Measurements from ENCODE around the gene GNPAT.

DNA sequence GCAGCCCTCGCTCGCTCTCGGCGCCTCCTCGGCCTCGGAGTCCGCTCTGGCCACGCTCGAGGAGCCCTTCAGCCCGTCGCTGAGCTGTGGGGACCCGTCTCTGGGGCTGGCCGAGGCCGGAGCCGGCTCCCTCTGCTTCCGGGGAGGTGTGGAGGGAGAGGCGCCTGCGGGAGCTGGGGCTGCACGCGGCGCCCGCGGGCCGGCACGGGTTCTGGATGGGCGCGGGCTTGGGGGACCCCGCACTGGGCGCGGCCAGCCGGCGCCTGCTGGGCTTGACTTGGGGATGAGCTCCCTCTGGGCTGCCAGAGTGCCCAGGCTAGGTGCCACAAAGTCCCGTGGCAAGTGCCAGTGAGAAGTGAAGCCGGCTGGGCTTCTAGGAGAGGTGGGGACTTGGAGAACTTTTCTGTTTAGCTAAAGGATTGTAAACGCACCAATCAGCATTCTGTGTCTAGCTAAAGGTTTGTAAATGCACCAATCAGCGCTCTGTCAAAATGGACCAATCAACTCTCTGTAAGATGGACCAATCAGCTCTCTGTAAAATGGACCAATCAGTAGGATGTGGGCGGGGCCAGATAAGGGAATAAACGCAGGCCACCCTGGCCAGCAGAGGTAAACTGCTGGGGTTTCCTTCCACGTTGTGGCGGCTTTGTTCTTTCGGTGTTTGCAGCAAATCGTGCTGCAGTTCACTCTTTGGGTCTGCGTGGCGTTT, 76.4 kb downstream of the GNPAT start:
- no peak for TF ChIP-seq ZBTB7A (IDR thresholded peaks at IDR 0.05; ENCODE audit: low read depth)
- TF ChIP-seq TEAD4 (IDR thresholded peaks at IDR 0.05) = no peak
- no peak for TF ChIP-seq CREB1 (IDR thresholded peaks at IDR 0.05; ENCODE audit: low read depth)
- TF ChIP-seq EGR1 (IDR thresholded peaks at IDR 0.05) = no peak
- no peak for TF ChIP-seq CEBPB (IDR thresholded peaks at IDR 0.05)
- TF ChIP-seq EP300 (IDR thresholded peaks at IDR 0.05; ENCODE audit: borderline replicate concordance) = no peak
- TF ChIP-seq, protein P1, sequence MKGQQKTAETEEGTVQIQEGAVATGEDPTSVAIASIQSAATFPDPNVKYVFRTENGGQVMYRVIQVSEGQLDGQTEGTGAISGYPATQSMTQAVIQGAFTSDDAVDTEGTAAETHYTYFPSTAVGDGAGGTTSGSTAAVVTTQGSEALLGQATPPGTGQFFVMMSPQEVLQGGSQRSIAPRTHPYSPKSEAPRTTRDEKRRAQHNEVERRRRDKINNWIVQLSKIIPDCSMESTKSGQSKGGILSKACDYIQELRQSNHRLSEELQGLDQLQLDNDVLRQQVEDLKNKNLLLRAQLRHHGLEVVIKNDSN (IDR thresholded peaks at IDR 0.05) = no peak
- TF ChIP-seq RAD21 (IDR thresholded peaks at IDR 0.05; ENCODE audit: low read depth) = no peak
- TF ChIP-seq, protein P2, sequence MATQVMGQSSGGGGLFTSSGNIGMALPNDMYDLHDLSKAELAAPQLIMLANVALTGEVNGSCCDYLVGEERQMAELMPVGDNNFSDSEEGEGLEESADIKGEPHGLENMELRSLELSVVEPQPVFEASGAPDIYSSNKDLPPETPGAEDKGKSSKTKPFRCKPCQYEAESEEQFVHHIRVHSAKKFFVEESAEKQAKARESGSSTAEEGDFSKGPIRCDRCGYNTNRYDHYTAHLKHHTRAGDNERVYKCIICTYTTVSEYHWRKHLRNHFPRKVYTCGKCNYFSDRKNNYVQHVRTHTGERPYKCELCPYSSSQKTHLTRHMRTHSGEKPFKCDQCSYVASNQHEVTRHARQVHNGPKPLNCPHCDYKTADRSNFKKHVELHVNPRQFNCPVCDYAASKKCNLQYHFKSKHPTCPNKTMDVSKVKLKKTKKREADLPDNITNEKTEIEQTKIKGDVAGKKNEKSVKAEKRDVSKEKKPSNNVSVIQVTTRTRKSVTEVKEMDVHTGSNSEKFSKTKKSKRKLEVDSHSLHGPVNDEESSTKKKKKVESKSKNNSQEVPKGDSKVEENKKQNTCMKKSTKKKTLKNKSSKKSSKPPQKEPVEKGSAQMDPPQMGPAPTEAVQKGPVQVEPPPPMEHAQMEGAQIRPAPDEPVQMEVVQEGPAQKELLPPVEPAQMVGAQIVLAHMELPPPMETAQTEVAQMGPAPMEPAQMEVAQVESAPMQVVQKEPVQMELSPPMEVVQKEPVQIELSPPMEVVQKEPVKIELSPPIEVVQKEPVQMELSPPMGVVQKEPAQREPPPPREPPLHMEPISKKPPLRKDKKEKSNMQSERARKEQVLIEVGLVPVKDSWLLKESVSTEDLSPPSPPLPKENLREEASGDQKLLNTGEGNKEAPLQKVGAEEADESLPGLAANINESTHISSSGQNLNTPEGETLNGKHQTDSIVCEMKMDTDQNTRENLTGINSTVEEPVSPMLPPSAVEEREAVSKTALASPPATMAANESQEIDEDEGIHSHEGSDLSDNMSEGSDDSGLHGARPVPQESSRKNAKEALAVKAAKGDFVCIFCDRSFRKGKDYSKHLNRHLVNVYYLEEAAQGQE (IDR thresholded peaks at IDR 0.05; ENCODE audit: low read depth) = no peak
- TF ChIP-seq TAF1 (IDR thresholded peaks at IDR 0.05; ENCODE audit: low read depth) = no peak
- TF ChIP-seq TCF12 (IDR thresholded peaks at IDR 0.05; ENCODE audit: low read depth) = no peak
- TF ChIP-seq YY1 (IDR thresholded peaks at IDR 0.05; ENCODE audit: low read depth) = no peak

Data from Ishikawa (cell line).